Skeletal muscle tissue (tissue), 4 donors: Measurements from ENCODE around the gene FMO1. TPM values are rescaled to one million over a fixed set of nuclear protein-coding genes. Genes with fewer than 3 reads are reported as not detected.

Experiments
- H3K27ac ChIP-seq: one replicate; pipeline ENCODE4 v1.7.0; 2013; ENCODE audit warnings: mild to moderate bottlenecking, low read depth, low read length, inconsistent platforms
- H3K27me3 ChIP-seq, 3 donors: one replicate each; pipeline ENCODE4 v1.7.0; 2013; ENCODE audit warnings: low read length in 3 of 3; ENCODE audit not compliant: control insufficient read depth in 3 of 3, insufficient read depth in 3 of 3
- H3K36me3 ChIP-seq, 3 donors: one replicate each; pipeline ENCODE4 v1.7.0; 2013; ENCODE audit warnings: low read length in 3 of 3; ENCODE audit not compliant: control insufficient read depth in 3 of 3, insufficient read depth in 3 of 3
- H3K4me1 ChIP-seq, 3 donors: one replicate each; pipeline ENCODE4 v1.7.0; 2013; ENCODE audit warnings: low read length in 3 of 3, mild to moderate bottlenecking in 3 of 3; ENCODE audit not compliant: control insufficient read depth in 3 of 3, insufficient read depth in 3 of 3
- H3K4me3 ChIP-seq, 3 donors: one replicate each; pipeline ENCODE4 v1.7.0; 2013; ENCODE audit warnings: low read length in 3 of 3
- H3K9ac ChIP-seq, 3 donors: one replicate each; pipeline ENCODE4 v1.7.0; 2013; ENCODE audit warnings: low read length in 3 of 3, mild to moderate bottlenecking in 3 of 3, moderate library complexity in 2 of 3, low read depth in 1 of 3
- H3K9me3 ChIP-seq, 3 donors: one replicate each; pipeline ENCODE4 v1.7.0; 2013; ENCODE audit warnings: low read length in 3 of 3; ENCODE audit not compliant: control insufficient read depth in 3 of 3
- total RNA-seq: library from RNA; depleted of rRNA; stranded (reverse); fragments of >200 nt; gene quantifications from one replicate; pipeline ENCODE4 v1.2.3, GENCODE V29; 2014
- donor health status: Osteomylitis.

Gene FMO1
- total RNA-seq, 1 donor from 2014 or later, result 5.7 TPM

DNA sequence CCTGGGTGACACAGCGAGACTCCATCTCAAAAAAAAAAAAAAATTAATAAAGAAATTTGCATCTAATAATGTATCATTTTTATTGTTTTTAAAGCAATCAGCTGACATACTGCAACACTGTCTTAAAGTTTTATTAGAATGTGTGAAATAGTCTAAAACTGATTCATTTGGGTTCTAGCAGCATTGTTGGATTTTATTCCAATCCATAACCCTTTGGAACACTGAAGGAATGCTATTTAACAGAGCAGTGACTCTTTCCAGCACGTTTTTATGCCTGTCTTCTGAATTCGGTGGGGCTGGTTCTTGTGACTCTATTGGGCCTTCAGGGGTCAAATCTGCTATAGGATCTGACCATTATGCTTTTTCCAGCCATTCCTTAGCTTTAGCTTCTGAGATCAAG lies 47.5 kb downstream of the FMO1 start:
- H3K4me3 ChIP-seq, result no peak overlapping the region
- no peaks in the 10 kb centered on the region for H3K27me3 ChIP-seq
- no peaks in the 10 kb centered on the region for H3K36me3 ChIP-seq
- H3K9me3 ChIP-seq, result peaks cover 0 to 12% (median 0%) of the 10 kb centered on the region in 3 donors
- H3K9ac ChIP-seq, result no peak overlapping the region
- H3K27ac ChIP-seq, result no peak overlapping the region
- H3K4me1 ChIP-seq, result no peaks in the 10 kb centered on the region

DNA sequence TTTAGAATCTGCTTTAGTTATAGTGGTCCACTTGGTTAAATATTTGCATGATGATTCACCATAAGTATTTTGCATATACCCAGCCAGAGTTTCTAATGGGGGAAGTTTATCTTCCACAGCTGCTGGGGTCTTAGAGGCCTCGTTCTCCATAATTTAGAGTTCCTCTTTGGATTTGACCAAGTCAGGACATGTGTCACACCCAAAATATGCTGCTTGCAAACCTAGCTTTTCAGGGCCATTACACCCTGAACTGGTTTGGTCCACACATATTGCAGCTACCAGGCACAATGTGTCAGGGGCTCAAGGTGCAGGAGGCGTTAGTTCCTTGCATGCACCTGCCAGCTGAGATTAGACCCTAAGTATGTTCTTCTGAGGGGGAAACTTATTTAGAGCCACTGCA lies 48.6 kb downstream of the FMO1 start:
- Histone ChIP-seq H3K9ac (no peak overlapping the region), H3K4me1 (no peaks in the 10 kb centered on the region), H3K9me3 (peaks cover 0 to 13% (median 0%) of the 10 kb centered on the region in 3 donors), H3K27me3 (no peaks in the 10 kb centered on the region), H3K4me3 (no peak overlapping the region), H3K36me3 (no peaks in the 10 kb centered on the region), H3K27ac (no peak overlapping the region)

DNA sequence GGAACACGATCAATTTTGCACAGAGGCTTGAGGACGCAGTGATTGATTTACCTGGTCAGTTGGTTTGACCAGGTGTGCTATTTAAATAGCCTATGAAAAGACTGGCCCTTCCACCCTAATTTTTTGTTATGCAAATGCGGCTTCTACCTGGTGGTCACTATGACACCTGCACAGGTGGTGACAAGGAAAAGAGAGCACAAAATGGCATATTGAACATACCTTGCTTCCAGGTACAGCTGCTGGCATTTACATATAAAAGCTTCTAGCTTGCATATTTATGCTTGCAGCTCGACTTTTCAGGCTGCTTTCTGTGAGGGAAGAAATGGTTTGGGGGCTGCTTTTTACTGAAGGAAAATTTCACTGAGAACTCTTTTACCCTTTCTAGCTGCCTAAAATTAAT lies 50.4 kb downstream of the FMO1 start:
- no peak overlapping the region for H3K27ac ChIP-seq
- no peaks in the 10 kb centered on the region for H3K36me3 ChIP-seq
- H3K9ac ChIP-seq, result no peak overlapping the region
- no peak overlapping the region for H3K4me3 ChIP-seq
- H3K4me1 ChIP-seq, result no peaks in the 10 kb centered on the region
- peaks cover 0 to 13% (median 0%) of the 10 kb centered on the region in 3 donors for H3K9me3 ChIP-seq
- H3K27me3 ChIP-seq, result no peaks in the 10 kb centered on the region

DNA sequence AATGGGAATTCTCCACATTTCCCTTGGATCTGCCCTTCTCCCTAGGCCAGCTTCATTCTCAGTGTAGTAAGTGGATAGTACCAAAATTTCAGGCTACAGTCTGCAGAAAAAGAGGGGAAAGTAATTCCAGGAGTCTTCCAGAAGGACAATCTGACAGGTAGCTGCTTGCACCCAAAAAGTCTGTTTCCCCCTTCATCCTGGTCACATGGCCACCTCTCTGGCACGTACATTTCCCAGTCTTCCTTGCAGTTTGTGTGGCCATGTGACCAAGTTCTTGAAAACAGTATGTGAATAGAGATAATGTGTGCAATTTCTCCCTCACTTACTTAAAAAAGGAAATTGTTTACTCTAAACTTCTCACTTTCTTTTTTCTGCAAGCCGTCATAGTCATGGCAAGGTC lies 51.0 kb downstream of the FMO1 start:
- H3K9me3 ChIP-seq, result peaks cover 0 to 13% (median 0%) of the 10 kb centered on the region in 3 donors

DNA sequence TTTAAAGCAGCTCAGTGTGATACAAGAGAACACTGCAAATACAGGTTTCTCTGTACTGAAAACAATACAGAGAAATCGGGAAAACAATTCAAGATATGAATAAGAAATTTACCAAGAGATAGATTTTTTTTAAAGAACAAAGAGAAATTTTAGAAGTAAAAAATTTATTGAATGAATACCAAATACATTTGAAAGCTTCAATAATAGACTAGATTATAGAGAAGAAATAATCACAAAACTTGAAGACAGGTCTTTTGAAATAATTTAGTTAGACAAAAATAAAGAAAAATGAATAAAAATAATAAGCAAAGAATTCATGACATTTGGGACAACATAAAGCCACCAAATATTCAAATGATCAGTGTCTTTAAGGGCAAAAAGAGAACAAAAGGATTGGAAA lies 52.1 kb downstream of the FMO1 start:
- Histone ChIP-seq H3K4me3 (no peak overlapping the region), H3K9me3 (peaks cover 0 to 13% (median 3%) of the 10 kb centered on the region in 3 donors), H3K9ac (no peak overlapping the region), H3K27me3 (no peaks in the 10 kb centered on the region), H3K36me3 (no peaks in the 10 kb centered on the region), H3K4me1 (no peaks in the 10 kb centered on the region), H3K27ac (no peak overlapping the region)

More for the DNA sequence above, 51.0 kb downstream of the FMO1 start:
- no peak overlapping the region for H3K9ac ChIP-seq
- no peaks in the 10 kb centered on the region for H3K4me1 ChIP-seq
- H3K36me3 ChIP-seq, result no peaks in the 10 kb centered on the region
- H3K4me3 ChIP-seq, result no peak overlapping the region
- no peak overlapping the region for H3K27ac ChIP-seq
- no peaks in the 10 kb centered on the region for H3K27me3 ChIP-seq

DNA sequence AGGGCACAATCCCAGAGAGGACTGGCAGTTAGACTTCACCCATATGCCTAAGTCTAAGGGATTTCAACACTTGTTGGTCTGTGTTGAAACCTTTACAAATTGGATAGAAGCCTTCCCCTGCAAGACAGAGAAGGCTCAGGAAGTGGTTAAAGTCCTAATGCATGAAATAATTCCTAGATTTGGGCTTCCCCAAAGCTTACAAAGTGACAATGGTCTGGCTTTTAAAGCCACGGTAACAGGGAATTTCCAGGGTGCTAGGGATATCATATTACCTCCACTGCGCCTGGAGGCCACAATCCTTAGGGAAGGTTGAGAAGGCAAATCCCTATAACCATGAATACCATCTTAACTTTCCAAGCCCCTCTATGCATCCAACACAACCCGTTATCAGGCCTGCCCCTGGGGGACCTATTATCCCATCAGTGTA lies 62.4 kb downstream of the FMO1 start:
- peaks cover 0 to 6% (median 0%) of the 10 kb centered on the region in 3 donors for H3K4me1 ChIP-seq
- no peaks in the 10 kb centered on the region for H3K9me3 ChIP-seq
- H3K36me3 ChIP-seq, result no peaks in the 10 kb centered on the region
- H3K27me3 ChIP-seq, result no peaks in the 10 kb centered on the region
- H3K27ac ChIP-seq, result no peak overlapping the region
- H3K9ac ChIP-seq, result no peak overlapping the region
- H3K4me3 ChIP-seq, result no peak overlapping the region

DNA sequence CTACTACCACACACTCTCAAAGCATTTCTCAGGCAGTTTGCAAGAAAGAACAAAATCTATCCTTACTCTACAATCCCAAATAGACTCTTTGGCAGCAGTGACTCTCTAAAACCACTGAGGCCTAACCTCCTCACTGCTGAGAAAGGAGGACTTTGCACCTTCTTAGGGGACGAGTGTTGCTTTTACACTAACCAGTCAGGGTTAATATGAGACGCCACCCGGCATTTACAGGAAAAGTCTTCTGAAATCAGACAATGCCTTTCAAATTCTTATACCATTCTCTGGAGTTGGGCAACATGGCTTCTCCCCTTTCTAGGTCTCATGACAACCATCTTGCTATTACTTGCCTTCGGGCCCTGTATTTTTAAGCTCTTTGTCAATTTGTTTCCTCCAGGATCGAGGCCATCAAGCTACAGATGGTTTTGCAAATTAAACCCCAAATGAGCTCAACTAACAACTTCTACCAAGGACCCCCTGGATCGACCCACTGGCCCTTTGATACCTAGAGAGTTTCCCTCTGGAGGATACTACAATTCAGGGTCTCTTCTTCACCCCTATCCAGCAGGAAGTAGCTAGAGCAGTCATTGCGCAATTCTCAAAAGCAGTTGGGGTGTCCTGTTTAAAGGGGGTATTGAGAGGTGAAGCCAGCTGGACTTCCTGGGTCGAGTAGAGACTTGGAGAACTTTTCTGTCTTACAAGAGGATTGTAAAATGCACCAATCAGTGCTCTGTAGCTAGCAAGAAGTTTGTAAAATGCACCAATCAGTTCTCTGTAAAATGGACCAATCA lies 63.7 kb downstream of the FMO1 start:
- Histone ChIP-seq H3K36me3 (no peaks in the 10 kb centered on the region), H3K27me3 (no peaks in the 10 kb centered on the region), H3K27ac (no peak overlapping the region), H3K4me1 (peaks cover 0 to 6% (median 0%) of the 10 kb centered on the region in 3 donors), H3K4me3 (no peak overlapping the region), H3K9ac (no peak overlapping the region), H3K9me3 (no peaks in the 10 kb centered on the region)

DNA sequence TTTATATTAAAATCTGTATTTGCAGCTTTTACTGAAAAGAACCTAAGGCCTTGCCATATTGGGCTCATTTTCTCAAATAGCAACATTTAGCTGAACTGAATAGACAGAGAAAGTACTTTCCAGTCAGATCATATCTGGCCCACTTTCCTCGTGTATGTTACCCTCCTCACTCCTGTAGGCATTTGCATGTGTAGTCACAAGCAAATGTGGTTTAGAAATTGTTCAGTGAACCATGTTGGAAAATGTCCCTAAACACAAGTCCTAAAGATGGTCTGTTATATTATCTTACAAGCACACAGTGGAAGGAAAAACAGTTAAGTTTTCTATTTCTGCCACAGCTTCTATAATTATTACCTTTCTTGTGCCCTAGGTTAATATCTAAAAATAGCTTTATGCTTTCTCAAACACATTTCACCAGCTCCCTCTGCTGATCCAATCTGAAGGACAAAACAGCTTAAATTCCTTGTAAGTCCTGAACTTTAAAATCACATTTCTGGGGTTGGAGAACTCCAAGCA lies 65.1 kb downstream of the FMO1 start:
- Histone ChIP-seq H3K36me3 (peaks cover 0 to 2% (median 0%) of the 10 kb centered on the region in 3 donors), H3K27ac (peak overlapping the region; percentile 65), H3K9ac (no peak overlapping the region), H3K4me3 (peak overlapping the region in 1 of 3 donors; percentile 64), H3K9me3 (no peaks in the 10 kb centered on the region), H3K27me3 (no peaks in the 10 kb centered on the region), H3K4me1 (peaks cover 0 to 6% (median 0%) of the 10 kb centered on the region in 3 donors)

DNA sequence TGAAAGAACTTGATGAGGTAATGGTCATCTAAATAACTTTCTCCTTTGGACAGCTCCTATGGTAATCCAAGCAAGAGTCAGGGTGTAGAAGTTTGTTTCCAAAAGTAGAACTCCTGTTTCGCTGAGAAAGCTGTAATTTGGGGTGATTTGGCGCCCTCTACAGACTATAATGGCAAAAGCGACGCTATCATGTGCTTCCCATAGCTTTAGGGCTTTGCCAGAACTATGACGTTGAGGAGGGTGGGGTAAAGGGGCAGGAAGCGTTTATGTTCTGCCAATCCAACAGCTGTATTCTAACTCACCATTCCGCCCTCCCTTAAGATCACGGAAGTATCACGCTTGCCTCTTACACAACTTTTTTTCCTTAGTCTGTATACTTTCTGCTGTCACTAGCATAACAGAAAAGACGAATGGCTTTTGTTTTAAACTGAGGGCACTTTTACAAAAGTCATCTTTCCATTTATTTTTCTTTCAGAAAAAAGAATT lies 65.6 kb downstream of the FMO1 start, which contains the start of gene FMO4:
TSS of gene FMO4 (plus strand) at position 349 of the 486 bp plus-strand sequence. CDS start 5,643 bp downstream, outside the sequence.
- H3K36me3 ChIP-seq, result peaks cover 0 to 2% (median 1%) of the 10 kb centered on the region in 3 donors
- H3K9me3 ChIP-seq, result peaks cover 0 to under 1% (median 0%) of the 10 kb centered on the region in 3 donors
- peak within 1 kb of the TSS; percentile 17 to 64 (median 36) for H3K4me3 ChIP-seq
- peak within 1 kb of the TSS; percentile 65 for H3K27ac ChIP-seq
- peak within 1 kb of the TSS; percentile 19 to 65 (median 20) for H3K9ac ChIP-seq
- H3K4me1 ChIP-seq, result peaks cover 0 to 6% (median 0%) of the 10 kb centered on the region in 3 donors
- no peaks in the 10 kb centered on the region for H3K27me3 ChIP-seq

DNA sequence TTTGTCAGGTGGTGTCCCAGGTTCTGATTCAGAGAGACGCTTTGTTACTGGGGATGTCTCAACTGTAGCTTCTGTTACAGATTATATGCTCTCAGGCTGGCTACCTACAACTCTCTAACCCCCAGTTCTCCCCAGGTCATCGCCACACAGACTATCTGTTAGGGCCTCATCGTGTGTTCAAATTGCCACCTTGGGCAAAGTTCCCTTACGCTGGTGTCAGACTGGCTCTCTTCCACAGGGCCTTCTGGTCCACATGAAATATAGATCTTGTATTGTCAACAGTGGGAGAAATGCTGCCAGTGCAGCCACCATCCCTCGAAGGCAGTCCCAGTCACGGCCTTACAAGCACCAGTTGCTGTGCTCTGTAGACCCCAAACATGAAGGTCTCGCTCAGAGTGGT lies 81.0 kb downstream of the FMO1 start:
- Histone ChIP-seq H3K9me3 (no peaks in the 10 kb centered on the region), H3K9ac (no peak overlapping the region)

More for the DNA sequence above, 81.0 kb downstream of the FMO1 start:
- Histone ChIP-seq H3K36me3 (no peaks in the 10 kb centered on the region), H3K27me3 (no peaks in the 10 kb centered on the region), H3K27ac (no peak overlapping the region), H3K4me3 (no peak overlapping the region), H3K4me1 (no peaks in the 10 kb centered on the region)
